ENCODE results near the gene SSH3.

Gene SSH3

GRCh38 chr11:67311556-67312082 lies 8.3 kb downstream of the SSH3 start:
- H3F3A ChIP-seq (ENCODE audit: control insufficient read depth, insufficient read depth), result peaks cover 5% of the 10 kb centered on the region
- no peaks in the 10 kb centered on the region for H3K9me3 ChIP-seq (ENCODE audit: control insufficient read depth, insufficient read depth, low read length)
- H3K9me2 ChIP-seq (replicated peaks; ENCODE audit: control insufficient read depth, low read length), result no peaks in the 10 kb centered on the region
- TF ChIP-seq, protein P1, sequence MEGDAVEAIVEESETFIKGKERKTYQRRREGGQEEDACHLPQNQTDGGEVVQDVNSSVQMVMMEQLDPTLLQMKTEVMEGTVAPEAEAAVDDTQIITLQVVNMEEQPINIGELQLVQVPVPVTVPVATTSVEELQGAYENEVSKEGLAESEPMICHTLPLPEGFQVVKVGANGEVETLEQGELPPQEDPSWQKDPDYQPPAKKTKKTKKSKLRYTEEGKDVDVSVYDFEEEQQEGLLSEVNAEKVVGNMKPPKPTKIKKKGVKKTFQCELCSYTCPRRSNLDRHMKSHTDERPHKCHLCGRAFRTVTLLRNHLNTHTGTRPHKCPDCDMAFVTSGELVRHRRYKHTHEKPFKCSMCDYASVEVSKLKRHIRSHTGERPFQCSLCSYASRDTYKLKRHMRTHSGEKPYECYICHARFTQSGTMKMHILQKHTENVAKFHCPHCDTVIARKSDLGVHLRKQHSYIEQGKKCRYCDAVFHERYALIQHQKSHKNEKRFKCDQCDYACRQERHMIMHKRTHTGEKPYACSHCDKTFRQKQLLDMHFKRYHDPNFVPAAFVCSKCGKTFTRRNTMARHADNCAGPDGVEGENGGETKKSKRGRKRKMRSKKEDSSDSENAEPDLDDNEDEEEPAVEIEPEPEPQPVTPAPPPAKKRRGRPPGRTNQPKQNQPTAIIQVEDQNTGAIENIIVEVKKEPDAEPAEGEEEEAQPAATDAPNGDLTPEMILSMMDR (IDR thresholded peaks at IDR 0.05; ENCODE audit: low read depth, low read length, poor library complexity, severe bottlenecking), result no peak
- TF ChIP-seq EZH2phosphoT487 (IDR thresholded peaks at IDR 0.05; ENCODE audit: borderline replicate concordance, low read length), result no peak
- H4K20me1 ChIP-seq (ENCODE audit: control insufficient read depth, insufficient read depth, low read depth, low read length), result no peaks in the 10 kb centered on the region
- no peak overlapping the region for H3K4me2 ChIP-seq (ENCODE audit: low read length)
- peaks cover 5% of the 10 kb centered on the region for H3K4me1 ChIP-seq (ENCODE audit: control insufficient read depth, low read length)
- no peak overlapping the region for H3K4me3 ChIP-seq (ENCODE audit: low read length)
- peaks cover 26% of the 10 kb centered on the region for H3K36me3 ChIP-seq (ENCODE audit: control insufficient read depth, low read length)
- H3K79me2 ChIP-seq (ENCODE audit: control insufficient read depth, low read length), result no peaks in the 10 kb centered on the region
- H3K27me3 ChIP-seq (ENCODE audit: control insufficient read depth, low read length), result no peaks in the 10 kb centered on the region
- H3K27ac ChIP-seq (ENCODE audit: low read depth, low read length), result no peak overlapping the region

DNA sequence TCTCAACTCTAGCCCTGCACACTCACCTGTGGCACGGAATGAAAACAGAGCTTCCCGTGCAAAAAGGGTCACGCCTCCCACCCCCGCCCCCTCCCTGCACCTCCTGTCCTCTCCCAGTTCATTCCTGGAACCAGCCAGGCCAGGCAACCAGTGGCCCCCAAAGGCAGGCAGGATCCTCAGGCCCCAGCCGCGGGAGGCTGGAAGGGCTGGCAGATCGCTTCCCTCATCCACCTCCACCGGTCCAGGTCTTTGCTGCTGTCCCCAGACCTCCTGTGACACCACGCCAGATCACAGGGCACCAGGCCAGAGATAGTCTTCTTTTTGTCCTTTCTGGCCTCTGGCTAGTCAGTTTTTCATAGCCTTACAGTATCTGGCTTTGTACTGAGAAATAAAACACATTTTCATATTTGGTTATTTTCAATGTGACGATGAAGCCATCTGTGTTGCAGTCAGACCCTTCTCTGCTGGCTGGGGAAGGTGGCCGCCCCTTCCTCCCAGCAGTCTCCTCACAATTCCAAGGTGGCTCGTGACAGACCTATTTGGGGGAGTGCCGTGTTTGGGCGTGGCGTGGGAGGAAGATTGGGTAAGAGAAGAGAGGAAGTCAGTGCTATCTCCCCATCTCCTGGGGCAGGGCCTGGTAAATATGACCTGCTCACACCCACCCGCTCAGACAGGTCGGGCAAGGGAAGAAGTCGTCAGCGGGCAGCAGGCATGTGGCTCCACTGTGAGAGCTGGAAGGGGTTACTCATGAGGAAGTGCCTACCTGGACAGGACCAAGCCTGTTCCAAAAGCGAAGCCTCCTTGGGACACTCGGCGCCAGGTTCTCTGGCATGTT lies 9.1 kb downstream of the SSH3 start:
- Histone ChIP-seq H3K27ac (ENCODE audit: low read depth, low read length) (no peak overlapping the region), H3K9me2 (replicated peaks; ENCODE audit: control insufficient read depth, low read length) (no peaks in the 10 kb centered on the region), H4K20me1 (ENCODE audit: control insufficient read depth, insufficient read depth, low read depth, low read length) (no peaks in the 10 kb centered on the region), H3K36me3 (ENCODE audit: control insufficient read depth, low read length) (peaks cover 21% of the 10 kb centered on the region), H3K4me3 (ENCODE audit: low read length) (no peak overlapping the region), H3K9me3 (ENCODE audit: control insufficient read depth, insufficient read depth, low read length) (no peaks in the 10 kb centered on the region), H3K4me1 (ENCODE audit: control insufficient read depth, low read length) (peaks cover 5% of the 10 kb centered on the region), H3K27me3 (ENCODE audit: control insufficient read depth, low read length) (no peaks in the 10 kb centered on the region), H3F3A (ENCODE audit: control insufficient read depth, insufficient read depth) (peaks cover 5% of the 10 kb centered on the region), H3K79me2 (ENCODE audit: control insufficient read depth, low read length) (no peaks in the 10 kb centered on the region), H3K4me2 (ENCODE audit: low read length) (no peak overlapping the region)
- TF ChIP-seq EZH2phosphoT487 (IDR thresholded peaks at IDR 0.05; ENCODE audit: borderline replicate concordance, low read length), result no peak
- TF ChIP-seq, protein P1 (IDR thresholded peaks at IDR 0.05; ENCODE audit: low read depth, low read length, poor library complexity, severe bottlenecking), result no peak

GRCh38 chr11:67313125-67313890 lies 10.0 kb downstream of the SSH3 start:
- H3K27ac ChIP-seq (ENCODE audit: low read depth, low read length), result no peak overlapping the region
- H3K4me1 ChIP-seq (ENCODE audit: control insufficient read depth, low read length), result peaks cover 7% of the 10 kb centered on the region
- TF ChIP-seq EZH2phosphoT487 (IDR thresholded peaks at IDR 0.05; ENCODE audit: borderline replicate concordance, low read length), result no peak
- TF ChIP-seq, protein P1 (IDR thresholded peaks at IDR 0.05; ENCODE audit: low read depth, low read length, poor library complexity, severe bottlenecking), result no peak
- H3K9me2 ChIP-seq (replicated peaks; ENCODE audit: control insufficient read depth, low read length), result no peaks in the 10 kb centered on the region
- H4K20me1 ChIP-seq (ENCODE audit: control insufficient read depth, insufficient read depth, low read depth, low read length), result no peaks in the 10 kb centered on the region
- H3F3A ChIP-seq (ENCODE audit: control insufficient read depth, insufficient read depth), result peaks cover 5% of the 10 kb centered on the region
- peaks cover 19% of the 10 kb centered on the region for H3K36me3 ChIP-seq (ENCODE audit: control insufficient read depth, low read length)
- H3K79me2 ChIP-seq (ENCODE audit: control insufficient read depth, low read length), result peaks cover 2% of the 10 kb centered on the region; the same call in 1 of the 2 replicates
- no peak overlapping the region for H3K4me2 ChIP-seq (ENCODE audit: low read length)
- no peaks in the 10 kb centered on the region for H3K27me3 ChIP-seq (ENCODE audit: control insufficient read depth, low read length)
- no peak overlapping the region for H3K4me3 ChIP-seq (ENCODE audit: low read length)
- H3K9me3 ChIP-seq (ENCODE audit: control insufficient read depth, insufficient read depth, low read length), result no peaks in the 10 kb centered on the region

Measured in DOHH2 (cell line).